Esophagus squamous epithelium (tissue), 5 donors: ENCODE measurements around the gene VAMP7. TPM values are rescaled to one million over a fixed set of nuclear protein-coding genes. Genes with fewer than 3 reads are reported as not detected.
"Not testable (repeated sequence)": the region's sequence is repeated elsewhere in the genome, so short reads cannot be mapped to it uniquely, and the experiment has no call there.

ENCODE experiments used
- DNase-seq: peaks from one replicate; lab custom pipeline; 2025; lab: John Stamatoyannopoulos, UW
- H3K27ac ChIP-seq, 4 donors: fragments of 200-600 bp; sonication (generic); one replicate each; pipeline ENCODE4 v1.5.1; 2016 to 2019; ENCODE audit warnings: mild to moderate bottlenecking in 1 of 4
- H3K27me3 ChIP-seq, 4 donors: fragments of 200-600 bp; sonication (generic); 1 replicate in 3 of 4; 2 replicates in 1 of 4; pipeline versions ENCODE4 v1.5.1 to v1.6.0; 2017 to 2021; ENCODE audit warnings: antibody characterized with exemption in 1 of 4
- H3K36me3 ChIP-seq, 3 donors: fragments of 200-600 bp; sonication (generic); one replicate each; pipeline ENCODE4 v1.5.1; 2016 to 2019
- H3K4me1 ChIP-seq, 3 donors: fragments of 200-600 bp; sonication (generic); one replicate each; pipeline ENCODE4 v1.5.1; 2017 to 2019
- H3K4me3 ChIP-seq, 4 donors: fragments of 200-600 bp; sonication (generic); 1 replicate in 3 of 4; 2 replicates in 1 of 4; pipeline ENCODE4 v1.5.1; 2016 to 2019; ENCODE audit warnings: mild to moderate bottlenecking in 2 of 4, moderate library complexity in 1 of 4
- H3K9me3 ChIP-seq, 3 donors: fragments of 200-600 bp; sonication (generic); one replicate each; pipeline ENCODE4 v1.5.1; 2016 to 2019
- POLR2A ChIP-seq, 4 donors: fragments of 450-650 bp; IDR thresholded peaks; one replicate each; pipeline ENCODE4 v1.6.1; 2017; ENCODE audit warnings: antibody characterized with exemption in 4 of 4, mild to moderate bottlenecking in 4 of 4, moderate library complexity in 3 of 4
- WGBS, 2 donors: methylation state at CpG; one replicate each; pipeline ENCODE4 v1.1.5; 2018; 5-methylcytosine and 5-hydroxymethylcytosine counted together
- intact Hi-C: fragments of 100-400 bp; cut with DNase I; formaldehyde crosslinking; loops from one replicate; pipeline ENCODE4 v1.15.0; 2022
- total RNA-seq, 4 donors: library from RNA; depleted of rRNA; stranded (reverse); fragments of >200 nt; gene quantifications; one replicate each; pipeline ENCODE4 v1.1.0, GENCODE V29; 2016
- TF ChIP-seq, protein P1 (sequence below), 6 experiments: fragments of 450-650 bp in 4 of 6; fragments of 200-600 bp in 2 of 6; sonication (generic) in 2 of 6; IDR thresholded peaks; one replicate each; pipeline ENCODE4 v1.5.1; 2016 to 2019; ENCODE audit warnings: antibody characterized with exemption in 6 of 6, mild to moderate bottlenecking in 4 of 6, moderate library complexity in 4 of 6
- donor health status: DM: yes; HTN: yes; CAD: no.

The VAMP7 gene
- total RNA-seq, 4 donors from 2014 or later = 25.6 to 41.7 (median 28.2) TPM

DNA sequence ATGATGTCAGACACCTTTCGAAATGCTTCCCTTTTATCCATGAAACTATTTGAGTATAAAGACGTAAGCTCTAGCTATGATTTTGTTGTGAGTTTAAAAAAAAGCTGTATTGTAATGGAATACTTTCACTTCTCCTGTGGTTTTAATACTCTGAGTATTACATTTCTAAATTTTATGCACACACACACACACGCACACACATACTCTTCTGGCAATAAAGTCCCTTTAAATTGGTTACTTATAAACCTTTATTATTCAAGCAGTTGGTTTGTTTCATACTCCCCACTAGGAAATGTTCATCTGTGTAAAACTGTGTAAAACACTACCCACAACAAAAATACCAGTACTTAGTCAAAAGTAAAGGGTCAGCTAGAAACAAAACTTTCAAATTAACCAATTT is 18.2 kb downstream of the VAMP7 start:
- H3K9me3 ChIP-seq = no peaks in the 10 kb centered on the region
- peaks cover 0 to 56% (median 0%) of the 10 kb centered on the region in 3 donors for H3K36me3 ChIP-seq
- no peaks in the 10 kb centered on the region for H3K27me3 ChIP-seq
- intact Hi-C loops = no loop called here
- TF ChIP-seq, protein P1, sequence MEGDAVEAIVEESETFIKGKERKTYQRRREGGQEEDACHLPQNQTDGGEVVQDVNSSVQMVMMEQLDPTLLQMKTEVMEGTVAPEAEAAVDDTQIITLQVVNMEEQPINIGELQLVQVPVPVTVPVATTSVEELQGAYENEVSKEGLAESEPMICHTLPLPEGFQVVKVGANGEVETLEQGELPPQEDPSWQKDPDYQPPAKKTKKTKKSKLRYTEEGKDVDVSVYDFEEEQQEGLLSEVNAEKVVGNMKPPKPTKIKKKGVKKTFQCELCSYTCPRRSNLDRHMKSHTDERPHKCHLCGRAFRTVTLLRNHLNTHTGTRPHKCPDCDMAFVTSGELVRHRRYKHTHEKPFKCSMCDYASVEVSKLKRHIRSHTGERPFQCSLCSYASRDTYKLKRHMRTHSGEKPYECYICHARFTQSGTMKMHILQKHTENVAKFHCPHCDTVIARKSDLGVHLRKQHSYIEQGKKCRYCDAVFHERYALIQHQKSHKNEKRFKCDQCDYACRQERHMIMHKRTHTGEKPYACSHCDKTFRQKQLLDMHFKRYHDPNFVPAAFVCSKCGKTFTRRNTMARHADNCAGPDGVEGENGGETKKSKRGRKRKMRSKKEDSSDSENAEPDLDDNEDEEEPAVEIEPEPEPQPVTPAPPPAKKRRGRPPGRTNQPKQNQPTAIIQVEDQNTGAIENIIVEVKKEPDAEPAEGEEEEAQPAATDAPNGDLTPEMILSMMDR (IDR thresholded peaks at IDR 0.05) = no peak
- TF ChIP-seq POLR2A (IDR thresholded peaks at IDR 0.05) = no peak
- WGBS, 2 donors = 67 to 75% methylated on average over 3 of the region's 3 CpGs
- H3K4me1 ChIP-seq = no peaks in the 10 kb centered on the region
- H3K27ac ChIP-seq = no peak overlapping the region
- no peak for DNase-seq
- H3K4me3 ChIP-seq = no peak overlapping the region

DNA sequence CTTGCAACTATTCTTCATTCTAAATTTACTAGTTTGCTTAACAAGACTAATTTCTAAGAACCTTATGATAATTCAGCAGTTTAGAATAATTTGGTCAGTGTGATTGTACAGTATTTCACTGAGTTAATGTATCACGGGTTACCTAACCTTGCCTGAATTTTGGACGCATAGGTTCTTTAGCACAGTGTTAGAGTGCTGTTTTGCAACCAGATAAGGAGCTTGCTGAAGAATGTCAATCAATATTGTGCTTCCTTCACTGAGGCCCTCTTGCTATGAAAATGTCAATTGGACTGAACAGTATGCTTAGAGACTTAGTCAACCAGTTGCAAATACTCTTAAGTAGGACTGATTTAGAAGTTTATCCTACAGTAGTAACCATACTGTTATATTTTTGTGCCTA is 19.6 kb downstream of the VAMP7 start:
- no peaks in the 10 kb centered on the region for H3K4me1 ChIP-seq
- WGBS, 2 donors = 97% methylated on average over 2 of the region's 2 CpGs

DNA sequence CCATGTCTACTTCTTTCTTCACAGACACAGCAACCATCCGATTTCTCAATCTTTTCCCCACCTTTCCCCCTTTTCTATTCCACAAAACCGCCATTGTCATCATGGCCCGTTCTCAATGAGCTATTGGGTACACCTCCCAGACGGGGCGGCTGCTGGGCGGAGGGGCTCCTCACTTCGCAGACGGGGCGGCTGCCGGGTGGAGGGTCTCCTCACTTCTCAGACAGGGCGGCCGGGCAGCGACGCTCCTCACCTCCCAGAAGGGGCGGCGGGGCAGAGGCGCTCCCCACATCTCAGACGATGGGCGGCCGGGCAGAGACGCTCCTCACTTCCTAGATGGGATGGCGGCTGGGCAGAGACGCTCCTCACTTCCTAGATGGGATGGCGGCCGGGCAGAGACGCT is 26.5 kb downstream of the VAMP7 start:
- H3K4me1 ChIP-seq, H3K27me3 ChIP-seq, DNase-seq, H3K4me3 ChIP-seq, H3K27ac ChIP-seq, intact Hi-C loops, H3K9me3 ChIP-seq: not testable (repeated sequence)
- peaks cover 0 to 34% (median 0%) of the 10 kb centered on the region in 3 donors for H3K36me3 ChIP-seq
- WGBS, 2 donors = 80 to 86% methylated on average over 2 to 3 of the region's 26 CpGs

More for the DNA sequence above, 19.6 kb downstream of the VAMP7 start:
- Histone ChIP-seq H3K27ac (no peak overlapping the region), H3K9me3 (no peaks in the 10 kb centered on the region), H3K27me3 (no peaks in the 10 kb centered on the region), H3K4me3 (no peak overlapping the region), H3K36me3 (peaks cover 0 to 44% (median 0%) of the 10 kb centered on the region in 3 donors)
- no peak for DNase-seq
- TF ChIP-seq POLR2A (IDR thresholded peaks at IDR 0.05) = no peak
- TF ChIP-seq, protein P1 (IDR thresholded peaks at IDR 0.05) = no peak
- intact Hi-C loops = no loop called here

DNA sequence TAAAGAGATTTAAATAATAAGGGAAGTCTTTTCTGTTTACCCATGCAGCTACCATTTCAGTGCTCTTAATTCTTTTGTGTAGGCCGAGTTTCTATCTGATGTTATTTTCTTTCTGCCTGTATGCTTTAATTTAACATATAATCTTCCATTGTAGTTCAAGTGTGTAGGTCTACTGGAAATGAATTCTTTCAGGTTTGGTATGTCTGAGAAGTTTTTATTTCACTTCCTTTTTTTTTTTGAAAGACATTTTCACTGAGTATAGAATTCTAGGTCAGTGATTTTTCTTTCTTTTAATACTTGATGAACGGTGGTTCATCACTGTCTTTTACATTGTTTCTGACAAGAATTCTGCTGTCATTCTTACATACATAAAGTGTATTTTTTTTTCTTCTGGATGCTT is 42.1 kb downstream of the VAMP7 start:
- Histone ChIP-seq H3K4me3 (no peak overlapping the region), H3K27me3 (no peaks in the 10 kb centered on the region), H3K9me3 (peaks cover 0 to 5% (median 0%) of the 10 kb centered on the region in 3 donors), H3K27ac (no peak overlapping the region), H3K36me3 (peaks cover 0 to 57% (median 0%) of the 10 kb centered on the region in 3 donors), H3K4me1 (no peaks in the 10 kb centered on the region)
- intact Hi-C loops = no loop called here
- 65 to 71% methylated on average over 2 of the region's 2 CpGs for WGBS, 2 donors
- TF ChIP-seq, protein P1 (IDR thresholded peaks at IDR 0.05) = no peak
- no peak for TF ChIP-seq POLR2A (IDR thresholded peaks at IDR 0.05)
- DNase-seq = no peak

- H3K4me3 ChIP-seq, H3K4me1 ChIP-seq, intact Hi-C loops, H3K27ac ChIP-seq, H3K27me3 ChIP-seq, DNase-seq: not testable (repeated sequence)
- peaks cover 0 to 26% (median 7%) of the 10 kb centered on the region in 3 donors for H3K9me3 ChIP-seq
- WGBS, 2 donors = 87 to 95% methylated on average over 6 to 7 of the region's 8 CpGs
- H3K36me3 ChIP-seq = peaks cover 0 to 47% (median 0%) of the 10 kb centered on the region in 3 donors
These were observed 49.9 kb downstream of the VAMP7 start for GRCh38 chrX:155930852-155931618.

DNA sequence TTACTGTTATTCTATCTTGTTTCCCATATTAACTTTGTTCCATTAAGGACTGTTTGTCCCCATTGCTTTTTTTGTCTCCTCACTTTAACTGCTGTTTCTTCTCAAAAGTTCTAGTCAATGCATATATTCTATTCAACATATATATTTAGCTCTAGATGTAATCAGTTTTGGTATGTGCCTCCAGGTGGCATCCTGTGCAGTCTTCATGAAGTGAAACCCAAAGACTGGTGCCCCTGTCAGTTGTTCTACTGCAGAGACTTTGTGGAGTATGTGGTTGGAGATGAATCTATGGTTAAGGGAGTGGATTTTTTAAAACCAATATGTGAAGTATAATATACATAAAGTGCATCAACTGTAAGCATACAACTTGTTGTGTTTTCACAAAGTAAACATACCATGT is 57.0 kb downstream of the VAMP7 start:
- TF ChIP-seq POLR2A (IDR thresholded peaks at IDR 0.05) = no peak
- TF ChIP-seq, protein P1 (IDR thresholded peaks at IDR 0.05) = no peak
- intact Hi-C loops = no loop called here
- H3K4me3 ChIP-seq = no peak overlapping the region
- no peak for DNase-seq
- no peak overlapping the region for H3K27ac ChIP-seq
- H3K27me3 ChIP-seq = no peaks in the 10 kb centered on the region
- H3K9me3 ChIP-seq = peaks cover 0 to 6% (median 0%) of the 10 kb centered on the region in 3 donors
- H3K36me3 ChIP-seq = peaks cover 0 to 32% (median 0%) of the 10 kb centered on the region in 3 donors
- H3K4me1 ChIP-seq = no peaks in the 10 kb centered on the region
